ENCODE results near the gene RAPGEF4.

The RAPGEF4 gene

DNA sequence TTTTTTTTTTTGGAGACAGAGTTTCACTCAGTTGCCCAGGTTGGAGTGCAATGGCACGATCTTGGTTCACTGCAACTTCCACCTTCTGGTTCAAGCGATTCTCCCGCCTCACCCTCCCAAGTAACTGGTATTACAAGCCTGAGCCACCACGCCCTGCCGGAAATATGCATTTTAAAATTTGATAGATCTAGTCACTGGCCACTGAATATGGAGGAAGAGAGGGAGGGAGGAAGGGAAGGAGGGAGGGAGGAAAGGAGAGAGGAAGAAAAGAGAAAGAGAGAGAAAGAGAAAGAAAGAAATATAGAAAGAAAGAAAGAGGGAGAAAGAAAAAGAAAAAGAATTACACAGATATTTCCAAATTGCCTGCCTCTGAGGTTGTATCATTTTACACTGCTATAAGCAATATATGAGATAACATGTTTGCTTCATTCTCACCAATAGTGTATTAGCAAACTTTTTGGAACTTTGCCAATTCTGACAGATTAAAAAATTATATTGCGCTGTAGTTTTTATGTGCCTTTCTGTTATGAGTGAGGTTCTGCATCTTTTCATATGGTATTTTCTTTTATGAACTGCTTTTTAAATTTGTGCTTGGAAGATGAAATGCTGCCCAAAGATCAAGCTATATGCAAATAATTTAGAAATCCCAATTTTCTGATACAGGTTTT, 178.8 kb downstream of the RAPGEF4 start:
- DNase-seq: no peak

- no peak for DNase-seq
Measured at GRCh38 chr2:172917716-172918115, 182.1 kb downstream of the RAPGEF4 start.

DNA sequence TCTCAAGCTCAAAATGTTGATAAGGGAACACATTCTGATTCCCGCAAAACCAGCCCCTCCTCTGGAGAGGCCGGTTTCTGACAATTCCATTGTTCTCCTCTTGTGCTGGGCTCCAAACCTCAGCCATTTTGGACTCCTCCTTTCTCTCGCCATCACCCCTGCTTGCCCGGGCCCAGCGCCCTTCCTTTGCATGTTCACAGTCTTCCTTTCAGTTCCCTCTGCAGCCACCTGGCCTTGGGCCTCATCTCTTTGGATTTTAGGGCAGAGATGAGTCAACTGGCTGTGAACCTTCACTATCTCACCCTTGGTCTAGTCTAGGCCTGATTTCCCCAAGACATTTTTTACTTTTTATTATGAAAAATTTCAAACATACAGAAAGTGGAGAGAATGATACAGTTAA, 184.1 kb downstream of the RAPGEF4 start:
- DNase-seq: no peak

DNA sequence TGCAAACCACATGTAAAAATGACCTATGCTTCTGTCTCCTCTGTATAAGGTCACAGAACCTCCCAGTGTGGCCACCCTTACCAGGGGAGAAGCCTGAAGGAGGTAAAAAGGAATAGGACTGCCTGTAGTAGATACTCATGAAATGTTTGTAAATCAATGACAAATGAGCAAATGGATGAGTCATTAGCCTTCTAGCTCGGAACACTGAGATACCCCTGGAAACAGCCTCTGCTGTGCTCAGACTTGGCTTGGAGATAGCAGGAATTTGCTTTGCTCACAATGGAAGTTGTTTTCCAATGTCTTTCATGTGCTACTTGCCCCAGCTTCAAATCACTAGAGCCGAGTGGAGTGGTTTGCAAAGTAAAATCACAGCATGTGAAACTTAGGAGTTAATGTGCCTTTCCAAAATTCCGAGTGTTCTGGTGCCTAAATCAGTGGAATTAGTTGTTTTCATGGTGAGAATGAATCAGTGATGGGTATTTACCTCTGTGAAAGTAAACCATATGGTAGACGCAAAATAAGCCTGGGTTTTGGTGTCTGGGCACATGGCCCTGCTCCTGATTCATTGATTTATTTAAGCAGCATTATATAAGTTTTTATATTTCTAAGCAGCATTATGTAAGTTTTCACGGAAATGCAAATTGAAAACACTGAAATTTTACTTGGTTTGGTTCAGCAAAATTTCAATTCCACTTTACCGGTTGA, 186.0 kb downstream of the RAPGEF4 start:
- no peak for DNase-seq

DNA sequence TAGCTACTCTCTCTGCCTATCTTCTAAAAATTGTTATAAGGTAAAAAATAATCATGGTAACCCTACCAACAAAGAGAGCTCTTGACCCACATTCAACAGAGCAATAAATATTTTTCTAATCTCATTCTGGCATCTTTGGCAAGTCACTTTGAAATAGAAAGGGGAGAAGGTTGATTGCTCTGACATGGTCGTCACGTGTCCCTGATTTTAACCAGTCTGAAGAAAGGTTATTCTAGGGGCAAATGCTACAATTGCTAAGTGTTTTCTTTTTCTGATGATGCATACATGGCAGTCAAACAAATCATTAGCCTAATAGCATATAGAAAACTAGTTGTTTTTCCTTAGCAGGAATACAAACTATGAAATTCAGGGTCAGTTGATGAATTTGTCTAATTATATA, 186.7 kb downstream of the RAPGEF4 start:
- DNase-seq: no peak

GRCh38 chr2:172922815-172923214, 187.2 kb downstream of the RAPGEF4 start:
- DNase-seq: no peak

GRCh38 chr2:172924097-172924660, 188.5 kb downstream of the RAPGEF4 start:
- DNase-seq: no peak

DNA sequence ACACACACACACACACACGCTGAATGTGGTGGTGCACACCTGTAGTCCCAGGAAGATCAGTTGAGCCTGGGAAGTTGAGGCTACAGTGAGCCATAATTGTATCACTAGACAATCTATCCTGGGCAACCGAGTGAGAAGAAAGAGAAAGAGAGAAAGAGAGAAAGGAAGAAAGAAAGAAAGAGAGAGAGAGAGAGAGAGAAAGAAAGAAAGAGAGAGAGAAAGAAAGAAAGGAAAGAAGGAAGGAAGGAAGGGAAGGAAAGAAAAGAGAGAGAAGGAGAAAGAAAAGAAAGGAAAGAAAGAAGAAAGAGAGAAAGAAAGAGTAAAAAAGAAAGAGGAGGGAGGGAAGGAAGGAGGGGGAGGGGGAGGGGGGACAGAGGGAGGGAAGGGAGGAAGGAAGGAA, 190.0 kb downstream of the RAPGEF4 start:
- no peak for DNase-seq

DNA sequence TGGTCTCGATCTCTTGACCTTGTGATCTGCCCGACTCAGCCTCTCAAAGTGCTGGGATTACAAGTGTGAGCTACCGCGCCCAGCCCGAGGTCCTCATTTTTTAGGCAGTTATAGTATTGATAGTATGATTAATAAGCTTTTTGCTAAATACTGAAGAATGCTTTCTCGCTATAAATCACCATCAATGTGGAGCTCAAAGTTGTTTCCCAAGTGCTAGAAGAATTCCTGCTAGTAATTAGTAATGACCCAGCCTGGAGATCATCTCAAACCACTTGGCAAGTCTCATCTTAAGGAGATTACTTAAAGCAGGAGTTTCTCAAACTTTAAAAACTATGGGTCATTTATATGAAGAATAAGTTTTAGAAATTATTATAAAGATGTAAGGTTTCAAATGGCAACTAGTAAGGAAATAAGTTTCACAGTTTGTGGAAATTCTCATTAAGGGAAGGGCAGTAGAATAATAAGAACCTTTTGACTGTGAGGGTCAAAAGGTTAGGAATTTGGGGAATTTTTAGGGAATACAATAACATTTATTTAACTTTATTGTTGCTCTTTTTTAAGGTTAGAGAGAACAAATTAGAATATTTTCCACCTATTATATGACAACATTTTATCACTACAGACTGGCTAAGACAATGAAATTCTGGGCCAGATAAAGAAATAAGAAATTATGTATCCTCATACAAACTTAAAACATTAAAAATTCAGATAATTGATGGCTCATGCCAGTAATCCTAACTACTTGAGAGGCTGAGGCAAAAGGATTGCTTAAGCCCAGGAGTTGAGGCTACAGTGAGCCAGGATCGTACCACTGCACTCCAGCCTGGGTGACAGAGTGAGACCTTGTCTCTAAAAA, 191.4 kb downstream of the RAPGEF4 start:
- no peak for DNase-seq

DNA sequence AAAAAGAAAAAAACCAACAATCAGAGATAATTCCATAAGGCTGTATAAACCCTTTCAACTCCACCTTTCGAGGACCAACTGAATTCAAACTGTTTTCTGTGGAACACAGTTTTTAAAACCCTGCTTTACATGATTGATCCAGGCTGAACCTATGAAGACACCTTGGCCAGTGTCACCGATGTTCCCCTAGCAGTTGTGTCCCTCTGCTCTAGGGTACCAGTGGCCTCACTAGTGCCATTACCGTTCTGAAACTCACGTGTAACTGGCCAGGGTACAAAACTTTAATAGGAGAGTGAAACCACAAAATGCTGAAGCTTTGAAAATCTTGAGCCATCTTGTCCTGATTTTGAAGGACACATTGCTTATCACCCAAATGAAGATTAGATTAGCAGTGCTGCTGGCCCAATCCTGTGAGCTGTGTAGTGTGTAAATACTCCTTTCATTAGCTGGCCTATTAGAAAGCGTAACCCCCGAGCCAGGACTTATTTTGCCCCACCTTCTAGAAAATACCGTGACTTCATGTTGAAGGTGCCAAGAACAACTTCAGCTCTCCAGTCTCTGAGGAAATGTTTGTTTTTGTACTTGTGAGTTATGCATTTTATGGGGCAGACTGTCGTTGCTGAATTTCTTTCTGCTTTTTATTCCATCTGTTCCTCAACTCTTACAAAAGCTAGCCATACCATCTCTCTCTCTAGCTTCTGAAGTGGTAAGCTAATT, 192.2 kb downstream of the RAPGEF4 start:
- no peak for DNase-seq

DNA sequence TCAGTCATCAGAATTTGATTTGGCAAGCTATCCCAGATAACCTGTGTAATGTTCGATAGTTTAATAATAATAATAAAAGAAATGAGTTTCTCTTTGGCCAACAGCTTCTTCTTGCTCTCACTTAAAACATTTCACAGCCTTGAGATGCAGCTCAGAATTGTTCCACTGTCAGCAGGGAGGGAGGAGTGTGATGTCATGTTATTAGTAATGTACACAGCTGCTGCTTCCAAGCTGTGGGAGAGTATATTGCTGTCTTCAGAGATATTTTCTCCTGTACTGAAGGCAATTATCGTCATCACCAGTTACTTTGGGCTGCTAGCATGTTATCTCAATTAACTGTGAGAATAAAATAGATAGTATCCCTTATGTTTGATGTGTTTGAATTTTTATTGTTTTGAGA, 193.1 kb downstream of the RAPGEF4 start:
- no peak for DNase-seq

DNA sequence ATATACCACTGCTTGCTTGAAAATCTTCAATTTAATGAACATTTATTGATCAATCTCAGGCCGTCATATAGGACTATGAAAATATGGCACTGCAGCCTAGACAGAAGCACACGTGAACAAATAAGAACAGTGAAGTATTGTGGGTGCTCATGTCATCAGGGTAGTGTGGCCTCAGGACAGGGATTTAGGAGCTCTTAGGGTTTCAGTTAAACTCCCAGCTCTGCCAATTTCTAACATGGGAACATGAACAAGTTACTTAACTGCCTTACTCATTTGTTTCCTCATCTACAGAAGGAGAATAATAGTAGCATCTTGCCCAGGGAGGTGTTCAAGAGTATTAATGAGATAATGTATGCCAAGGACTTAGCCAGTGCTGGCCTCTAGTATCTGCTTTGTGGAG, 194.0 kb downstream of the RAPGEF4 start:
- DNase-seq: no peak

GRCh38 chr2:172930871-172931255, 195.2 kb downstream of the RAPGEF4 start:
- no peak for DNase-seq

- no peak for DNase-seq
Measured at GRCh38 chr2:172931256-172931894, 195.7 kb downstream of the RAPGEF4 start.

DNA sequence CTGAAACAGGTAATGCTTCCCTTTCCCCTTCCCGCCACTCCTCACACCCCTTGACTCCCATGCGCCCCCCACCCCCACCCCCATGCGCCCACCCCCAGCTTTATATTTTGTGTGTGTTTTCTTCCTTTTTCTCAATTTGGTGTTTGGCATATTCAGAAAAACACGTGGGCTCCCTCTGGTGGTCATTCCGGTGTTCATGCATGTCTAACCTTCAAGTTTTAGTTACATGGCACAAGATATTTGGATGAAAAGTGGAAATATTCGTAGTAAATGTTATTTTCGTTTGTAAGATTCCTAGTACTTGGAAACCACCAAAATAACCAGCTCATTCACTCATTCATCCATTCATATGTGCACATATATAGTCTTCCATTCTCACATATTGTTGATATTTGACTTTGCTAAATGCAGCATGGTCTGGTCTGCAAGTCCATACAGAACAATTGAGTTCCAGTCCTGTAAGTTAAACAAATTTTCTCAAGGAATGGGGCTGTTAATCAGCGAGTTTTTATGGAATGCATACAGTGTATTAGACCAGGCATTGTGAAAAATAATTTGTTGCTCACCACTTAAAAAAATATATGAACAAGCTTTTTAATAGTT, 196.4 kb downstream of the RAPGEF4 start:
- peak; percentile 74 for DNase-seq

- no peak for DNase-seq
Measured at GRCh38 chr2:172937884-172938712, 202.5 kb downstream of the RAPGEF4 start.

GRCh38 chr2:172938713-172939375, 203.2 kb downstream of the RAPGEF4 start:
- no peak for DNase-seq

- no peak for DNase-seq
Measured at GRCh38 chr2:172943539-172943938, 207.9 kb downstream of the RAPGEF4 start.

GRCh38 chr2:172944022-172944793, 208.6 kb downstream of the RAPGEF4 start:
- no peak for DNase-seq

Data from stimulated activated CD4-positive, alpha-beta T cell treated with anti-CD3 and anti-CD28 coated beads, Interleukin-2, amount 100 ng/mL, for 24 hours (primary cell).